Testis (tissue), 3 donors: Measurements from ENCODE around the gene EPS8L3. TPM values are rescaled to one million over a fixed set of nuclear protein-coding genes. Genes with fewer than 3 reads are reported as not detected.
"Not testable (repeated sequence)": the region's sequence is repeated elsewhere in the genome, so short reads cannot be mapped to it uniquely, and the experiment has no call there.

Experiments used
- DNase-seq: peaks from one replicate; pipeline ENCODE4 v3.0.0-alpha.2; 2019
- H3K27ac ChIP-seq, 2 donors: fragments of 200-600 bp; sonication (generic); one replicate each; pipeline ENCODE4 v1.5.1; 2019
- H3K27me3 ChIP-seq: fragments of 200-600 bp; sonication (generic); one replicate; pipeline ENCODE4 v1.5.1; 2019
- H3K36me3 ChIP-seq: fragments of 200-600 bp; sonication (generic); one replicate; pipeline ENCODE4 v1.5.1; 2017; ENCODE audit warnings: low read depth; ENCODE audit errors: missing control alignments
- H3K4me1 ChIP-seq: fragments of 200-600 bp; sonication (generic); one replicate; pipeline ENCODE4 v1.5.1; 2019
- H3K4me3 ChIP-seq, 2 donors: fragments of 200-600 bp; sonication (generic); one replicate each; pipeline ENCODE4 v1.5.1; 2017 to 2019
- H3K9me3 ChIP-seq: fragments of 200-600 bp; sonication (generic); one replicate; pipeline ENCODE4 v1.5.1; 2017
- POLR2A ChIP-seq: fragments of 450-650 bp; IDR thresholded peaks from one replicate; pipeline ENCODE4 v1.6.1; 2017; ENCODE audit warnings: antibody characterized with exemption, mild to moderate bottlenecking, moderate library complexity
- WGBS, 2 donors: methylation state at CpG; one replicate each; pipeline ENCODE4 v1.1.5; 2018; 5-methylcytosine and 5-hydroxymethylcytosine counted together
- intact Hi-C: fragments of 100-400 bp; cut with DNase I; formaldehyde crosslinking; loops from one replicate; pipeline ENCODE4 v1.15.1; 2023; ENCODE audit warnings: low total_unique reads
- polyA plus RNA-seq: library from polyadenylated mRNA; stranded (reverse); fragments of 350-450 nt; fragmentation: Illumina TruSeq; extraction: RNeasy Lipid Tissue Mini Kit (QIAGEN cat#74804); gene quantifications from one replicate; pipeline ENCODE4 v1.2.3, GENCODE V29; 2014; ENCODE audit warnings: low read depth, low replicate concordance; ENCODE audit not compliant: insufficient read depth
- total RNA-seq, 2 donors: library from RNA; depleted of rRNA; stranded (reverse); fragments of >200 nt; gene quantifications; one replicate each; pipeline ENCODE4 v1.2.3, GENCODE V29; 2016
- TF ChIP-seq, protein P1 (sequence below), 3 experiments: fragments of 450-650 bp in 2 of 3; fragments of 200-600 bp in 1 of 3; sonication (generic) in 1 of 3; IDR thresholded peaks; one replicate each; pipeline ENCODE4 v1.5.1; 2016 to 2019; ENCODE audit warnings: antibody characterized with exemption in 3 of 3, mild to moderate bottlenecking in 2 of 3, moderate library complexity in 1 of 3

The EPS8L3 gene
- total and polyA plus RNA-seq, 3 donors from 2014 or later = 3.3 to 7.7 (median 7.2) TPM

GRCh38 chr1:109713636-109714035 lies 50.1 kb downstream of the EPS8L3 start:
- intact Hi-C loops = no loop called here
- H3K27me3 ChIP-seq = no peaks in the 10 kb centered on the region
- TF ChIP-seq POLR2A = no peak
- TF ChIP-seq, protein P1, sequence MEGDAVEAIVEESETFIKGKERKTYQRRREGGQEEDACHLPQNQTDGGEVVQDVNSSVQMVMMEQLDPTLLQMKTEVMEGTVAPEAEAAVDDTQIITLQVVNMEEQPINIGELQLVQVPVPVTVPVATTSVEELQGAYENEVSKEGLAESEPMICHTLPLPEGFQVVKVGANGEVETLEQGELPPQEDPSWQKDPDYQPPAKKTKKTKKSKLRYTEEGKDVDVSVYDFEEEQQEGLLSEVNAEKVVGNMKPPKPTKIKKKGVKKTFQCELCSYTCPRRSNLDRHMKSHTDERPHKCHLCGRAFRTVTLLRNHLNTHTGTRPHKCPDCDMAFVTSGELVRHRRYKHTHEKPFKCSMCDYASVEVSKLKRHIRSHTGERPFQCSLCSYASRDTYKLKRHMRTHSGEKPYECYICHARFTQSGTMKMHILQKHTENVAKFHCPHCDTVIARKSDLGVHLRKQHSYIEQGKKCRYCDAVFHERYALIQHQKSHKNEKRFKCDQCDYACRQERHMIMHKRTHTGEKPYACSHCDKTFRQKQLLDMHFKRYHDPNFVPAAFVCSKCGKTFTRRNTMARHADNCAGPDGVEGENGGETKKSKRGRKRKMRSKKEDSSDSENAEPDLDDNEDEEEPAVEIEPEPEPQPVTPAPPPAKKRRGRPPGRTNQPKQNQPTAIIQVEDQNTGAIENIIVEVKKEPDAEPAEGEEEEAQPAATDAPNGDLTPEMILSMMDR (IDR thresholded peaks at IDR 0.05) = no peak
- peaks cover 5% of the 10 kb centered on the region for H3K4me1 ChIP-seq
- H3K27ac ChIP-seq = no peak overlapping the region
- no peak overlapping the region for H3K4me3 ChIP-seq
- H3K36me3 ChIP-seq = no peaks in the 10 kb centered on the region
- WGBS, 2 donors = 94 to 98% methylated on average over 5 of the region's 5 CpGs
- DNase-seq = no peak
- no peaks in the 10 kb centered on the region for H3K9me3 ChIP-seq

- peak overlapping the region in 1 of 2 donors; percentile 24 for H3K27ac ChIP-seq
- 47 to 50% methylated on average over 13 to 22 of the region's 22 CpGs for WGBS, 2 donors
- DNase-seq = no peak
- H3K4me1 ChIP-seq = peaks cover 5% of the 10 kb centered on the region
- intact Hi-C loops = no loop called here
- no peaks in the 10 kb centered on the region for H3K36me3 ChIP-seq
- H3K4me3 ChIP-seq = peak overlapping the region; percentile 27 to 53
- TF ChIP-seq POLR2A = no peak
- TF ChIP-seq, protein P1 (IDR thresholded peaks at IDR 0.05) = no peak
- H3K9me3 ChIP-seq = no peaks in the 10 kb centered on the region
- H3K27me3 ChIP-seq = no peaks in the 10 kb centered on the region
Measured at GRCh38 chr1:109712321-109712864, 51.3 kb downstream of the EPS8L3 start.

DNA sequence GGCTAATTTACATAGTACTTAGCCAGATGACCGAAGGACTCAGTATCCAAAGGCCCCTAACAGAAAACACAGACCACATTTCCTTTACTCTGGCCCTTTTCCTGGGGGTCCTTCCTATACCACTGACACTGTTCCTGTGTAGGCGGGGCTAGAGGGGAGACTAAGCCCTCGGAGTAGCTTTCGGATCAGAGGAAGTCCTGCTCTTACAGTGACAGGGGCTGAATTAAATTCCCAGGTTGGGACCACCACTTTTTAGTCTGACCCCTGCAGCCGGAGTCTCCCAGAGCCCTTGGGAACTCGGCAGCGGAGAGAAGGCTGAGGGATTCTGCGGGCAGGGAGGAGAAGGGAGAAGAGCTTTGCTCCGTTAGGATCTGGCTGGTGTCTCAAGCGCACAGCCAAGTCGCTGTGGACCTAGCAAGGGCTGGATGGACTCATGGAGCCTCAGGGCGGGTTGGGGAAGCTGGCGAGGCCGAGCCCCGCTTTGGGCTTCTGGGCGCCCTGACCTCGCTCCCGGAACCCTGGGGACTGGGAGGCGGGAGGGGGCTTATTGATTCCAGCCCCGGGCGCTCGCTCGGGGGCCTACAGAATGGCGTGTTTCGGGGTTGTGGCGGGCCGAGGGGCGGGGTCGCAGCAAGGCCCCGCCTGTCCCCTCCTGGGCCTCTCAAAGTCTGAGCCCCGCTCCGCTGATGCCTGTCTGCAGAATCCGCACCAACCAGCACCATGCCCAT lies 52.0 kb downstream of the EPS8L3 start, which contains the start of gene GSTM5:
TSS of gene GSTM5 (plus strand) at position 659 of the 728 bp plus-strand sequence. CDS start at position 721, 62 bp downstream.
- Histone ChIP-seq H3K27ac (peak within 1 kb of the TSS in 1 of 2 donors; percentile 39), H3K4me3 (peak within 1 kb of the TSS; percentile 27 to 53)
- peak; percentile 32 for DNase-seq
- H3K27me3 ChIP-seq, H3K36me3 ChIP-seq, H3K9me3 ChIP-seq, intact Hi-C loops, H3K4me1 ChIP-seq: not testable (repeated sequence)
- 10 to 29% methylated on average over 6 to 31 of the region's 33 CpGs for WGBS, 2 donors

DNA sequence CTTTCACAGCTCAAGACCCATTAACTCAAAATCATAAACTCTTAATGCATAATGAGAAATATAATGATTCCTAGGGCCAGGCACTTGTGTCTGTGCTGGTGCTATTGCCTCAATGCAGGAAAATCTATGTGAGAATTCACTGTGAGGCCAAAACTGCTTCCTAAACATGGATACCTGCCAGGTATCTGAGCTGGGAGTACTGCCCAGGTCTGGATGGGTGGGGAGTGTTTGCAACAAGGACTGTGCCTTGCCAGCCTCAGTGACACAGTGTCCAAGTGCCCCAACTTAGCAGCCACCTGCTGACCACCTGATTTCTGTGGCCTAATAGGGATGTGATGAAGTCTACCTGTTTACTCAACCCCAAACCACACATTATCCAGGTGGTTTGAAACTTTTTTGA lies 53.9 kb downstream of the EPS8L3 start:
- DNase-seq, H3K27ac ChIP-seq, H3K36me3 ChIP-seq, H3K4me3 ChIP-seq, intact Hi-C loops, H3K9me3 ChIP-seq, H3K27me3 ChIP-seq, H3K4me1 ChIP-seq: not testable (repeated sequence)

GRCh38 chr1:109708949-109709348 lies 54.8 kb downstream of the EPS8L3 start:
- intact Hi-C loops, H3K9me3 ChIP-seq, H3K27me3 ChIP-seq, H3K4me1 ChIP-seq, H3K27ac ChIP-seq, H3K4me3 ChIP-seq, H3K36me3 ChIP-seq, DNase-seq: not testable (repeated sequence)
- WGBS, 2 donors = 67 to 73% methylated on average over 4 of the region's 4 CpGs

GRCh38 chr1:109705411-109705810 lies 58.3 kb downstream of the EPS8L3 start:
- Histone ChIP-seq H3K27ac (no peak overlapping the region), H3K36me3 (no peaks in the 10 kb centered on the region), H3K4me3 (no peak overlapping the region), H3K9me3 (no peaks in the 10 kb centered on the region), H3K4me1 (no peaks in the 10 kb centered on the region), H3K27me3 (no peaks in the 10 kb centered on the region)
- 90 to 91% methylated on average over 4 of the region's 4 CpGs for WGBS, 2 donors
- no peak for DNase-seq
- intact Hi-C loops = no loop called here
- TF ChIP-seq, protein P1 (IDR thresholded peaks at IDR 0.05) = no peak
- no peak for TF ChIP-seq POLR2A
